Muscle layer of colon (tissue), 2 donors: ENCODE results near the gene SS18L1.

Source experiments
- H3K27ac ChIP-seq: one replicate; pipeline ENCODE4 v1.7.0; 2013; ENCODE audit warnings: low read depth, mild to moderate bottlenecking, low read length, moderate library complexity
- H3K27me3 ChIP-seq, 2 donors: one replicate each; pipeline ENCODE4 v1.7.0; 2013; ENCODE audit warnings: low read length in 2 of 2, mild to moderate bottlenecking in 2 of 2; ENCODE audit not compliant: insufficient read depth in 2 of 2, control insufficient read depth in 1 of 2
- H3K36me3 ChIP-seq: one replicate; pipeline ENCODE4 v1.7.0; 2013; ENCODE audit warnings: mild to moderate bottlenecking, low read length; ENCODE audit not compliant: insufficient read depth
- H3K4me1 ChIP-seq: one replicate; pipeline ENCODE4 v1.7.0; 2013; ENCODE audit warnings: mild to moderate bottlenecking, low read length; ENCODE audit not compliant: insufficient read depth
- H3K4me3 ChIP-seq, 2 donors: one replicate each; pipeline ENCODE4 v1.7.0; 2013; ENCODE audit warnings: low read length in 2 of 2, low read depth in 1 of 2, mild to moderate bottlenecking in 1 of 2, moderate library complexity in 1 of 2
- H3K9ac ChIP-seq: one replicate; pipeline ENCODE4 v1.7.0; 2013; ENCODE audit warnings: low read length
- H3K9me3 ChIP-seq: one replicate; pipeline ENCODE4 v1.7.0; 2013; ENCODE audit warnings: mild to moderate bottlenecking, low read length
- donor health status: abdominal sarcoma.
- donor health status: Adenocarcinoma of cecum.

SS18L1 gene

DNA sequence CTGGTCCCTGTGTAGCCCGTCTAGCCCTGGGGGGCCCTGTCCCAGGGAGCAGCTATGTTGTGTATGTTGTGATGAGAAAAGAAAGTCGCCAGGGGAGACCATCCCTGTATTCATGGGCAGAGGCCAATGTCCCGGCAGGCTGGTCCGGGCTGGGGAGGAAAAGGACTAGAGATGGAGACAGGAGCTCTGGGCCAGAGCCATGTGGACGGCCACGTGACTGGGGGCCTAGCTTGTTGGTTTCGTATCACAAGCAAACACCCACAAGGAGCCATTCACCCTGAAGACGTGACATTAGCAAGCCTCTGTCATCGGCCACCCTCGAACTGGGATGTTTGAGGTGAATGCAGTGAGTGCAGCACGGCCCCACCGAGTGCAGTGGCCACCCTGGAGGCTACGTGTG is 79.4 kb downstream of the SS18L1 start:
- H3K9ac ChIP-seq: no peak overlapping the region
- H3K27me3 ChIP-seq: peaks cover 9 to 65% of the 10 kb centered on the region in 2 donors
- no peaks in the 10 kb centered on the region for H3K36me3 ChIP-seq
- no peak overlapping the region for H3K27ac ChIP-seq
- no peaks in the 10 kb centered on the region for H3K9me3 ChIP-seq
- H3K4me3 ChIP-seq: no peak overlapping the region
- H3K4me1 ChIP-seq: no peaks in the 10 kb centered on the region

DNA sequence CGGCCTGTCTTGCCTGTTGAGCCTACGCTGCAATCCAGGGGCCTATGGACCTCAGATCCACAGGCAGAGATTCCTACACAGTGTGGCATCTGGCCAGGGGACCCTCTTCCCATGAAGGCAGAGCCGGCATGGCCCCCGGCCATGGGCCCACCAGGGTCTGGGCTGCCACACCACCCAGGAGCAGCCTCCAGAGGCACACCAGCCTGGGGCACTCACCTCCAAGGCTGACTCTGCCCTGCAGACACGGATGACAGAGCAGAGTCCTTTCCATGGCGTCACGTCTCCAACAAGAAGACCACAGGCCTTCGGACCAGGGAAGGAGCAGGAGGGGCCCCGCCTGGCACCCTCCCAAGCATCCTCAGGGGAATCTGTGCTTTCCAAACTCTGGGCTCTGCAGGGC is 80.0 kb downstream of the SS18L1 start:
- Histone ChIP-seq H3K4me3 (no peak overlapping the region), H3K4me1 (no peaks in the 10 kb centered on the region), H3K36me3 (no peaks in the 10 kb centered on the region), H3K27me3 (peaks cover 9 to 65% of the 10 kb centered on the region in 2 donors), H3K9me3 (no peaks in the 10 kb centered on the region), H3K9ac (no peak overlapping the region), H3K27ac (no peak overlapping the region)

DNA sequence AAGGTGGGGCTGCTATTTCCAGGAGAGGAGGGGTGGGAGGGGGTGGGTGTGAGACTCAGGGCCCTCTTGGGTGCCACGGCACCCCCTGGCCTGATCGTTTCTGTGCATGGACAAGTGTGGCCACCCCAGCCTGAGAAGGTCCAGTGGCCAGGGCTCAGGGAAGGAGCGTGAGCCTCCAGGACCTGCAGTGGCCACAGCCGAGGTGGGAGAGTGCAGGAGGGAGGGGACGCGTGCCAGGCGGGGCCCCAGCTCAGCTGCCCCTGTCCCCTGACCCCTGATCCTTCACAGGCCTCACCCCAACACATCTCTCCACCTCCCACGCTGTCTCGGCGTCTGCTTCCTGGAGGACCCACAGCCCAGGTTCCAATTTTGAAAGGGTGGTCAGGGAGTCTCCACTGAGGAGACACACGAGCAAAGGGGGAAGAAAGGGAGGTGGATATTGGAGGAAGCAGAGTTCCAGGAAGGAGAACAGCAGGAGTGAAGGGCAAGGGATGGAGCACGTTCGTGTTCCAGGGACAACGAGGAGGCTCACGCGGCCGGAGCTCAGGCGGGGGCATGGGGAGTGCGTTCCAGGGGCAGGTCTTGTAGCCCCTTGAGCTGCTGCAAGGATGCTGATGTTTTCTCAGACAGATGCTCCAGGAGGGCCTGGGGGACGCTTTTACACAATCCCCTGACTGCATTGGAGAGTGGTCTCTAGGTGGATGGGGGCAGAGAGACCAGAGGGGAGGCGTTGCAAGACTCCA is 80.7 kb downstream of the SS18L1 start:
- H3K36me3 ChIP-seq: no peaks in the 10 kb centered on the region
- no peaks in the 10 kb centered on the region for H3K9me3 ChIP-seq
- H3K27me3 ChIP-seq: peaks cover 9 to 58% of the 10 kb centered on the region in 2 donors
- no peak overlapping the region for H3K9ac ChIP-seq
- H3K4me3 ChIP-seq: no peak overlapping the region
- no peaks in the 10 kb centered on the region for H3K4me1 ChIP-seq
- H3K27ac ChIP-seq: no peak overlapping the region

DNA sequence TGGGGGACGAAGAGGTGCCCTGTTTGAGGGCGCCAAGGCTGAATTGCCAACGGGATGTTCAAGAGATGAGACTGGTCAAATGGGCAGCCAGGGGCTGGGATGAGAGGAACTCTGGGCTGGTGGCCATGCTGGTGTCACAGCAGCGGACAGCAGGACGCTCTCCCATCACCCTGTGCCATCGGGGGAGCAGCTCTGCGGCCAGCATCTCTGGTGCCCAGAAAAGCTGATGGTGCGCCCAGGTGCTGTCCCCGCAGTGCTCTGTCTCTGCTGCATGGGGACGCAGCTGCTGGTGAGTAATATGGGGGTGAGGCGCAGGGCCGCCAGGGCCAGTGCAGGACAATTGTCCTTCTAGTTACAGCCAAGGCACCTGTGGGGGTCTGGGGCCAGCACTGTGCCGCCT is 81.5 kb downstream of the SS18L1 start:
- H3K9me3 ChIP-seq: no peaks in the 10 kb centered on the region
- H3K9ac ChIP-seq: no peak overlapping the region
- H3K27ac ChIP-seq: no peak overlapping the region
- peaks cover 9 to 54% of the 10 kb centered on the region in 2 donors for H3K27me3 ChIP-seq
- no peaks in the 10 kb centered on the region for H3K4me1 ChIP-seq
- H3K36me3 ChIP-seq: no peaks in the 10 kb centered on the region
- no peak overlapping the region for H3K4me3 ChIP-seq

GRCh38 chr20:62225820-62226635 is 82.5 kb downstream of the SS18L1 start:
- no peaks in the 10 kb centered on the region for H3K36me3 ChIP-seq
- no peak overlapping the region for H3K9ac ChIP-seq
- no peak overlapping the region for H3K27ac ChIP-seq
- H3K9me3 ChIP-seq: no peaks in the 10 kb centered on the region
- H3K4me3 ChIP-seq: no peak overlapping the region
- H3K4me1 ChIP-seq: no peaks in the 10 kb centered on the region
- H3K27me3 ChIP-seq: peaks cover 9 to 46% of the 10 kb centered on the region in 2 donors

- H3K4me3 ChIP-seq: no peak overlapping the region
- no peaks in the 10 kb centered on the region for H3K9me3 ChIP-seq
- H3K27ac ChIP-seq: no peak overlapping the region
- no peaks in the 10 kb centered on the region for H3K4me1 ChIP-seq
- no peaks in the 10 kb centered on the region for H3K36me3 ChIP-seq
- no peak overlapping the region for H3K9ac ChIP-seq
- peaks cover 9 to 37% of the 10 kb centered on the region in 2 donors for H3K27me3 ChIP-seq
Observed at GRCh38 chr20:62226707-62227590, 83.4 kb downstream of the SS18L1 start.

GRCh38 chr20:62227591-62227976 is 84.0 kb downstream of the SS18L1 start:
- Histone ChIP-seq H3K4me3 (no peak overlapping the region), H3K9me3 (no peaks in the 10 kb centered on the region), H3K9ac (no peak overlapping the region), H3K4me1 (no peaks in the 10 kb centered on the region), H3K36me3 (no peaks in the 10 kb centered on the region), H3K27me3 (peaks cover 6 to 37% of the 10 kb centered on the region in 2 donors), H3K27ac (no peak overlapping the region)

DNA sequence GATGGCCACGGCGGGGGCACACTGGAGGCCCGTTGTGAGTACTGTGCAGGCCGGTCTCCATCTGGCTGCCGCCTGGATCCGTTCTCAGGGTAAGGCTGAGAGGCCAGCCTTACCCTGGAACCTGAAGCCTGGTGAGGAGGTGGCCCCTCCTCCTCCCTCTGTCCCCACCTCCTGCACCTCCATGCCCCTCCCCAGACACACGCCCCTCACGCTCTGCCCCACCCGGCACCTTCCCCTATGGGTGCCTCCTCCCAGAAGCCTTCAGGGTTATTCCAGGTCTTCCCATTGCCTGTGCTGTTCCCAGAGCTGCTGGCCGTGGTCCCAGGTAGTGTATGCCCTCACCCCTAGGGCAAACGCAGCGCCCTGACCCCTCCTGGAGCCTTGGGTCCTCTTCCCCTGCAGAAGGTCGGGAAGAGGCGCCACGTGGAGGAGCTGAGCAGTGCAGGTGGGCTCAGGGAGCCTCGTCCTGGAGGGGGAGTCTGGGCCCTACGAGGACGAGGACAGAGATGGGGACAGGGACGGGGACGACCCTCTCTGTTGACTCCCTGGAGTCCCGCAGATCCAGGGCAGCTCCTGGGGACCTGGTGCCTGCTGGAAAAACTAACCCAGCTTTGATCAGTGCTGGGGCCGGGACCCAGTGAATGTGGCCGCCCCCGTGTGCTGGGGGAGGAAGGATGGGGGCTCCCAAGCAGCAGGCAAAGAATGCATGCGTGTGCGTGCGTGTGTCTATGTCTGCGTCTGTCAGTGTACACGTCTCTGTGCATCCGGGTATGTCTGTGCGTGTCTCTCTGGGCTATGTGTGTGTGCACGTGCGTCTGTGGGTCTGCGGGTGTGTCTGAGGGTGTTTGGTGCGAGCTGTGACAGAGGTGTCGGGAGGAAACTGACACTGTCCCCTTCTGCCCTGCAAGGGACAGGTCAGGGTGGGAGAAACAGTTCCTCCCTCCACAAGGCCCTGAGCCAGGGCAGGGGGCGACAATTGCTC is 84.7 kb downstream of the SS18L1 start:
- Histone ChIP-seq H3K27me3 (peaks cover 4 to 37% of the 10 kb centered on the region in 2 donors), H3K27ac (no peak overlapping the region)

GRCh38 chr20:62228982-62229545 is 85.5 kb downstream of the SS18L1 start:
- Histone ChIP-seq H3K4me1 (no peaks in the 10 kb centered on the region), H3K9me3 (no peaks in the 10 kb centered on the region), H3K27me3 (peaks cover 4 to 38% of the 10 kb centered on the region in 2 donors), H3K9ac (no peak overlapping the region), H3K4me3 (no peak overlapping the region), H3K27ac (no peak overlapping the region), H3K36me3 (no peaks in the 10 kb centered on the region)

More for the DNA sequence above, 84.7 kb downstream of the SS18L1 start:
- no peak overlapping the region for H3K9ac ChIP-seq
- no peak overlapping the region for H3K4me3 ChIP-seq
- no peaks in the 10 kb centered on the region for H3K36me3 ChIP-seq
- H3K9me3 ChIP-seq: no peaks in the 10 kb centered on the region
- H3K4me1 ChIP-seq: no peaks in the 10 kb centered on the region

GRCh38 chr20:62229667-62230066 is 86.1 kb downstream of the SS18L1 start:
- Histone ChIP-seq H3K27ac (no peak overlapping the region), H3K4me3 (no peak overlapping the region), H3K27me3 (peaks cover 4 to 38% of the 10 kb centered on the region in 2 donors), H3K9ac (no peak overlapping the region), H3K36me3 (no peaks in the 10 kb centered on the region), H3K4me1 (no peaks in the 10 kb centered on the region), H3K9me3 (no peaks in the 10 kb centered on the region)
